ENCODE results near the gene TMEM132D. TPM values are rescaled to one million over a fixed set of nuclear protein-coding genes. Genes with fewer than 3 reads are reported as not detected.

TMEM132D gene
- total and polyA plus RNA-seq, 2 of the 8 experiments (the other 6 are each of a cell fraction or from before 2014, with no cell fraction given) = 3.5 to 10.1 TPM

DNA sequence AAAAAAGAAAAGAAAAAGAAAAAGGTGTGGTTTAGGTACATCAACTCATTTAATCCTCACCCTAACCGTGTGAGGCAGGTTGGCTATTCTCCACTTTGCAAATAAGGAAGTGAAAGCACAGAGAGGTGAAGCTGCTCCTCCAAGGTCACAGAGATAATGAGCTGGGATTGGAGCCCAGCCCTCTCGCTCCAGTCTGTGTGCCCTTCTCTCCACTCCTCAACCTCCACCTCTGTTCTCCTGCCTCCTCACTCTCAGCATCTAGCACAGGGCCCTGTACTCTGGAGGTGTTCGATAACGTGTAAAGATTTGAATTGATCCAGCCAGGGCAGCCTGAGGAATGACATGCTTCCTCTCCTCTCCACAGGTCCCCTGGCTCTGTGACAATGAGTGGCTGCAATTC lies 502.3 kb downstream of the TMEM132D start (continued):
- TF ChIP-seq HDAC6 (IDR thresholded peaks at IDR 0.05; ENCODE audit: low read depth, low read length) (no peak), YY1 (IDR thresholded peaks at IDR 0.05; ENCODE audit: low read depth, low read length) (no peak)

All from H1 (cell line).